SK-N-MC (cell line): ENCODE data around the gene SFTPA2.

Experiments
- EZH2 ChIP-seq: fragments of 200-600 bp; sonication (generic); IDR thresholded peaks from one replicate; pipeline ENCODE4 v1.6.1; 2017; ENCODE audit warnings: antibody characterized with exemption
- POLR2AphosphoS5 ChIP-seq: IDR thresholded peaks from 2 replicates; pipeline ENCODE4 v1.6.1; 2012; ENCODE audit warnings: mild to moderate bottlenecking, low read depth, low read length, borderline replicate concordance

DNA sequence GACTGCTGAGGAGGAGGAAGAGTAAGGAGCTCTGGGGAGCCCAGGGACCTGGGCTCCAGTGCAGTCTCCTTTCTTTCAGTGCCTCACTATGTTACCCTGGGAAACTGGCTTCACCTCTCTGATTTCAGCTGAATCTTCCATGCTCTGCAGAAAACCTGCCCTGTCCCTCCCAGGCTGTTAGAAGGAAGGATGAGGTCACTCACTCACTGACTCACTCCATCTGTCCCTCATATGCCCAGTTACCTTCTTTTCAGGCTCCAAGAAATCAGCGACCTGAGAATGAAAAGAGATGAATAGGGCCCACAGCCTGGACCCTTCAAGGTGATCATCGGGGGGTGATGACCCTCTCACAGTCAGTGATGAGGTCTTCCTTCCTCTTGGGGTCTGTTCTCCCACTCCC is 481 bp downstream of the SFTPA2 start:
- no peak for TF ChIP-seq EZH2
- TF ChIP-seq POLR2AphosphoS5: no peak
